HG03060 (cell line): ENCODE data around the gene TPD52L2.
"Not testable (repeated sequence)": the region's sequence is repeated elsewhere in the genome, so short reads cannot be mapped to it uniquely, and the experiment has no call there.

Experiments used
- ATAC-seq: cut with Tn5 transposase; IDR thresholded peaks from one replicate; pipeline ENCODE4 v1.9.1; 2021; ENCODE audit warnings: low read depth, moderate number of reproducible peaks; ENCODE audit not compliant: unreplicated experiment

Gene TPD52L2

DNA sequence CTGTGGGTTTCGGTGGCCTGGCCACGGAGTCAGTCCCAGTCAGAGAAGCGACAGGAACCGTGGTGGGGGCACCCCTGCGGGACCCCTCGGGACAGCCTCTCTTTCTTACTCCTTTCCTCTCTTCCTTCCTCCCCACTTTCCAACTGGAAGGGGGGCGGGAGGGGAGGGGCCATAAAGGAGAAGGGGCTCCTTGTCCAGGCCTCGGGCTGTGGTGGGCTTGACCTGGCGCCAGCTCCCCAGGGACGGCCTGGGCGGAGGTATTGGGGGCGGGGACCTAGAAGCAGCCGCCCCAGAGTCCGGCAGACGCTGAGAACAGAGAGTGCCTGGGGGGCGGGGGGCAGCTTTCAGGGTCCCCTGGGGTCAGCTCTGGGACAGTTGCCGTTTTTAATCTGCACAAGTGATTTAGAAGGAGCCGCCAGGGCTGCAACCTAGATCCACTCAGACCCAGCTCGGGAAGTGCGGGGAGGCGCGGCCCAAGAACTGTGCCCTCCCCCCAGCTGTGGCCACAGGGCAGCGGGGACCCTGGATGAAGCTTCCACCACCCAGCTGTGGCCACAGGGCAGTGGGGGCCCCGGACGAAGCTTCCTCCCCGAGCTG lies 10.2 kb upstream of the TPD52L2 start:
- no peak for ATAC-seq

DNA sequence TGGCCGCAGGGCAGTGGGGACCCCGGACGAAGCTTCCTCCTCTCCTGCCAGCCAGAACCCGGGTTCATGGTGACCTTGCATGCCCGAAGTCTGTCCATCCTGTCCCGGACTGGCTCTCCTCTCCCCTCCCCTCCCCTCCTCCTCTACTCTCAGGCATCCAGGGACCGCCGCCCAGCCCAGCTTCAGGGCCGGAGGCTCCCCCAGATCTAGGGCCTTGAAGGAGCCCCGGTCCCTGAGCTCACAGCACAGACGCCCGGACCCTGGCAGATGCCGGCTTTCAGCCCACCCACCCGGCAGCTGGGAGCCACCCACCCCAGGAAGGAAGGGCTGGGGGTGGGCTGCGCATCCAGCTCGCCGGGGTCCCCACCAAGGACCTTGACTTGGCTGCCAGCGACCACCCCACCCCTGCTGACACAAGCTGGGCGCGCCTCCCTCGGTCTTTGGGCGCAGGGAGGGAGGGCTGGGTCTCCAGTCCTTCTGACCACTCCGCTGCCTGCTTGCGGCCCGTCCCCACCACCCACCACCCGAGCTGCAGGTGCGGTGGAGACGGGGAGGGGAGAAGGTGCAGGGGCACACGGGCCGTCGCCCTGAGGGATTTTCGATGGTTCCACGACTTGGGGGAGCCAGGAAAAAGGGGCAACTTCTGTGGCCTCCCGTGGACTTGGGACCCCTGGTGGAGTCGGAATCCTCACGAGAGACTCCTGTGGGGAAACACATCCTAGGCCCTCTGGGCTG lies 9.5 kb upstream of the TPD52L2 start:
- no peak for ATAC-seq

DNA sequence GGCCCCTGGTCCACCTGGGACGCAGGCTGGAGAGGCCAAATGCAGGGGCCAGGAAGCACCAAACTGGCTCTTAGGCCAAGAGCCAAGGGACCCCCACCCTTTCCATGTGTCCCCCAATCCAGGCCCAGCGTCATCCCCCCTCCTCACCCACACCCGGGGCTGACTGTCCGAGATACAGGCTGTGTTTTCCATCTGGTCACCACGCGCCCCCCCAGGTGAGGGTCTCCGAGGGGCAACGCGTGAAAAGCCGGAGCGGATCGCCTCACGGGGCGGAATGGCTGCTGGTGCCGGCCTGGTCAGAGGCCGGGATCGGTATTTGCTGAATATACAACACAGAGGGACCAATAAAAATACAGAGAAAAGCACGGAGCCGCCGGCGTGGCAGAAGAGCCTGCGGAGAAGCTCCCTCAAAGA lies 9.0 kb upstream of the TPD52L2 start:
- ATAC-seq, result no peak

GRCh38 chr20:63857764-63858392 lies 7.2 kb upstream of the TPD52L2 start:
- no peak for ATAC-seq

- no peak for ATAC-seq
These were observed 6.5 kb upstream of the TPD52L2 start for GRCh38 chr20:63858393-63859165.

GRCh38 chr20:63859166-63859699 lies 5.8 kb upstream of the TPD52L2 start:
- no peak for ATAC-seq

DNA sequence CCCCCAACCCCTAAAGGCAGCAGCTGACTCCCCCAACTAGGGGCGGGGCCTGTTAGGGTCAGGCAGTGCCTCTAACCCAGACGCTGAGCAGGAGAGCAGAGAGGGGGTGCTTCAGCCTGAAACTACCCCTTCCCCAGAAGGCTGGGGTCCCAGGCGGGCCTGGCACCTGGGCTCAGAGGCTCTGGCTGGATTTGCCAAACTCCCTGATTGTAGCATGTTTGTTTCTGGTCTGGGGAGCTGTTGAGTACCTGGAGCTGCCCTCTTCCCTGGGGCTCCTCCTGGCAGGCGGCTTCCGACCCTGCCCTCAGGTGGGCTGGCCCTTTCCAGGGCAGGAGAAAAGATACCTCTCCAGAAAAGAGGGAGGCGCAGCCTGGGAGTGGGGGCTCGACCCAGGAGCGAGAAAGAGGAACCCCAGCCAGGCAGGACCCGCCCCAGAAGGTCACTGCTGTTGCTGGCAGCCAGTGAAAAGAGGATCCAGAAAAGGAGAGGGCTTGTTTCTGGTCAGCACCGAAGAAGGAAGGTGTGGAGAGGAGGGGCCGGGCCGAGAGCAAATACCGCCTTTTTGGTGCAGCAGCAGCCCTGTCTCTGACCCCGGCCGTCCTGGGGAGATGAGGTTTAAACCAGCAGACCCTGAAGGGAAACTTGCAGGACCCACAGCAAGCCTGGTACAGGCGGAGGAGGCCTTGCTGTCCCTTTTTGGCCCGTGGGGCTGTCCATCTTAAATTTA lies 4.6 kb upstream of the TPD52L2 start:
- no peak for ATAC-seq

DNA sequence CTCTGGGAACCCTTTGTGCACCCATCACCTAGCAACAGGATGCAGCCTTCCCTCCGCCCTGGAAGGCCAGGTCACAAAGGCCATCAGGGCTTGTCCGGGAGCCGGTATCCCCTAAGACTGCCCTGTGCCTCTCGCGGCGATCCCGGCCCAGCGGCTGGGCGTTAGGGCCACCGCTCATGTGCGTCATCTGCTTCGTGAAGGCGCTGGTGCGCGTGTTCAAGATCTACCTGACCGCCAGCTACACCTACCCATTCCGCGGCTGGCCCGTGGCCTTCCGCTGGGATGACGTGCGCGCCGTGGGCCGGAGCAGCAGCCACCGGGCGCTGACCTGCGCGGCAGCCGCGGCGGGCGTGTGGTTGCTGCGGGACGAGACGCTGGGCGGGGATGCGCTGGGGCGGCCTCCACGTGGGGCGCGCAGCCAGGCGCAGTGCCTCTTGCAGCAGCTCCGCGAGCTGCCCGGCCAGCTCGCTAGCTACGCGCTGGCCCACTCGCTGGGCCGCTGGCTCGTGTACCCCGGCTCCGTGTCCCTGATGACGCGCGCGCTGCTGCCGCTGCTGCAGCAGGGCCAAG lies 3.6 kb upstream of the TPD52L2 start, which contains the start of gene ABHD16B:
TSS of gene ABHD16B (plus strand) at position 134 of the 570 bp plus-strand sequence. CDS start at position 177, 43 bp downstream.
- ATAC-seq, result no peak

- ATAC-seq, result no peak
These were observed 2.8 kb upstream of the TPD52L2 start for GRCh38 chr20:63861981-63862901.

GRCh38 chr20:63863021-63863797 lies 1.9 kb upstream of the TPD52L2 start:
- ATAC-seq, result no peak

DNA sequence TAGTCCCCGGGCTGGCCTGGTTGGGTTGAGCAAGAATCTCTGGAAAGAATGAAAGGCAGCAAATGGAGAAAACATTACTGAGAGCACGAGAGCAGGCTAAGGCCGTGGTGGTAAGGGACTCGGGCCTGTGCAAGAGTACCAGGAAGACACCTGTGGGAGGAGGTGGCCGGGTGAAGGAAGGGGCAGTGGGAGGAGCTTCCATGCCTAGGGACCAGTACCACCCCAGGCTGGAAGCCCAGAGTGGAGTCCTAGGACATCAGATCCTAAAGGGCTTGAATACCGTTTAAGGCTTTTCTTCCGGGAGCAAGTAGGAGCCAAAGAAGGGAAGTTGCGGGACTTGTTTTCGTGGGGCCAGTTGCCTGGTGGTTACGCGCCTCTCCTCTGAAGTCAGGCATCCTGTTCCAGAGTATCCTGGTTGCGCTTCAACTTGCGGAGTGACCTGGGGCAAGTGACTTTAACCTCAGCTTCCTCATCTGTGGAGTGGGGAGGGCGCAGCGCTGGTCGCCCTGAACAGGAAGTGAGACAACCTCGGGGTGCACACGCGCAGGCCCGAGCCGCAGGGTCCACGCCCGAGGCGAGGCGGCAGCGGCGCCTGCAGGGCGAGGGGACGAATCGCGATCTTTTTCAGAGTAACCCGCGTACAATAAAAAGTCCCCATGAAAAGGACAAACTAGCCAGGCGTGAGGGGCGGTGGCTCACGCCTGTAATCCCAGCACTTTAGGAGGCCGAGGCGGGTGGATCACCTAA lies 1.1 kb upstream of the TPD52L2 start:
- ATAC-seq, result no peak

DNA sequence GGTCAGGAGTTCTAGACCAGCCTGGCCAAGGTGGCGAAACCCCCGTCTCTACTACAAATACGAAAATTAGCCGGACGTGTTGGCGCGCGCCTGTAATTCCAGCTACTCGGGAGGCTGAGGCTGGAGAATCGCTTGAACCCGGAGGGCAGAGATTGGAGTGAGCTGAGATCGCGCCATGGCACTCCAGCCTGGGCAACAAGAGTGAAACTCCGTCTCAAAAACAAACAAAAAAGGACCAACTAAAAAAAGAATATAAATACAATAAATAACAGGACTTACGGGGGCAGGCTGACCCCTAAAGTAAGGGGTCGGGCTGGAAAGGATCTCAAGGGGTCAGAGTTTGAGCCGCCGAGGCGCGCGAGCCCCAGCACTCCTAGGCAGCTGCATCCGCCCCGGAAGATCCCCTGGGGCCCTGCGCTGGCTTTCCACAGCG lies 509 bp upstream of the TPD52L2 start:
- ATAC-seq, result no peak

DNA sequence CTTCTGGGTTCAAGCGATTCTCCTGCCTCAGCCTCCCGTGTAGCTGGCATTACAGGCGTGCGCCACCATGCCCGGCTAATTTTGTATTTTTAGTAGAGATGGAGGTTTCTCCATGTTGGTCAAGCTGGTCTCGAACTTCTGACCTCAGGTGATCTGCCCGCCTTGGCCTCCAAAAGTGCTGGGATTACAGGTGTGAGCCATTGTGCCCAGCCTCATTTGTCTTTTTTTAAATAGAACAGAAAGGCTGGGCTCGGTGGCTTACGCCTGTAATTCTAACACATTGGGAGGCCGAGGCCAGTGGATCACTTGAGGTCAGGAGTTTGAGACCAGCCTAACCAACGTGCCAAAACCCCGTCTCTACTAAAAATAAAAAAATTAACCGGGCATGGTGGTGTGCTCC lies 2.0 kb downstream of the TPD52L2 start:
- ATAC-seq, result not testable (repeated sequence)

- no peak for ATAC-seq
These were observed 3.2 kb downstream of the TPD52L2 start for GRCh38 chr20:63868264-63868663.

DNA sequence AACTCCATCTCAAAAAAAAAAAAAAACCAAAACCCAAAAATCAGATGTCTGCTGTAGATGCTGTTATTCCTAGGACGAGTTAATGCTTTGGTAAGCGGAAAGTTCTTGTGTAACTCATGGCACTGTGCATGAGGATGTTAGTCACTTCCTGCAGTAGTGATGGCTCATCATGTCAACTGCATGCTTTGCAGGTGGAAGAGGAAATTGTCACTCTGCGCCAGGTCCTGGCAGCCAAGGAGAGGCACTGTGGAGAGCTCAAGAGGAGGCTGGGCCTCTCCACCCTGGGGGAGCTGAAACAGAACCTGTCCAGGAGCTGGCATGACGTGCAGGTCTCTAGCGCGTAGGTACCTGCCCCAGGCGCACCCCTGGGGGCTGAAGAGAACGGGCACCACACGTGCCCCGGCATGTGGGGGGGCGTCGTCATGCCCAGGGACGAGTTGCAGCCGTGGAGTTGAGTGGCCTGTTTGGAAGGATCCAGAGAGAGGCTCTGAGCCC lies 8.5 kb downstream of the TPD52L2 start:
- ATAC-seq, result no peak

- ATAC-seq, result not testable (repeated sequence)
These were observed 9.2 kb downstream of the TPD52L2 start for GRCh38 chr20:63874241-63874640.

DNA sequence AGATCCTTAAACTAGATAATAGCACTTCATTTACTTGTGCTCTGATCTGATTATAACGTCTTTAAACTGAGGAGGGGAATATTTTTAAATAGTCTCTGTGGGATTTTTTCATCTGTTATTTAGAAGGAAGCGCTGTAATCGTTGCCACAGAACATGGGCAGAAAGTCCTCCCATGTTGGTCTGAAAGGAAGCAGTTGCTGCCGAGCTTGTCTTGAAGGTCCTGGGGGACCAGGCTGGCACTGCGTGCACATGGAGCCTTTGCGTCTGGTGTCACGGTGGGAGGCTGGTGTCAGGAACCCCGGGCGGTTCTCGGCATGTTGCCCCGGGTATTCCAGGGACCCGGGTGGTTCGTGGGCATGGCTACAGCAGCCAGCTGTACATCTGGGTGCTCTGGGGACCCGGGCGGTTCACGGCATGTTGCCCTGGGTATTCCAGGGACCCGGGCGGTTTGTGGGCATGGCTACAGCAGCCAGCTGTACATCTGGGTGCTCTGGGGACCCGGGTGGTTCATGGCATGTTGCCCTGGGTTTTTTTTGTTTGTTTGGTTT lies 11.5 kb downstream of the TPD52L2 start:
- no peak for ATAC-seq
